ENCODE measurements around the gene MRO.

GRCh38 chr18:50819027-50819727 is 639 bp downstream of the MRO start:
- no peak for TF ChIP-seq CTCF (IDR thresholded peaks at IDR 0.05)
- TF ChIP-seq POLR2A (IDR thresholded peaks at IDR 0.05), result no peak
- no peak for TF ChIP-seq POLR2AphosphoS5 (IDR thresholded peaks at IDR 0.05; ENCODE audit: insufficient read depth in 1 of 2, low read depth in 1 of 2)
